Liver (tissue), 3 donors: ENCODE results near the gene MYO18B.

Experiments used
- FOXA1 ChIP-seq: IDR thresholded peaks from 2 replicates; pipeline ENCODE4 v1.6.1; 2016; ENCODE audit warnings: antibody characterized with exemption
- RXRA ChIP-seq, 2 donors: IDR thresholded peaks; 2 replicates each; pipeline ENCODE4 v1.6.1; 2017 to 2018; ENCODE audit warnings: antibody characterized with exemption in 2 of 2, mild to moderate bottlenecking in 1 of 2
- SP1 ChIP-seq: IDR thresholded peaks from 2 replicates; pipeline ENCODE4 v1.6.1; 2018; ENCODE audit warnings: antibody characterized with exemption, mild to moderate bottlenecking
- TAF1 ChIP-seq: conservative IDR thresholded peaks from 2 replicates; pipeline ENCODE4 v1.6.1; 2016; ENCODE audit warnings: antibody characterized with exemption, mild to moderate bottlenecking
- YY1 ChIP-seq: IDR thresholded peaks from 2 replicates; pipeline ENCODE4 v1.6.1; 2016; ENCODE audit warnings: antibody characterized with exemption, mild to moderate bottlenecking
- TF ChIP-seq, protein P1 (sequence below): fragments of 150-350 bp; IDR thresholded peaks from 2 replicates; pipeline ENCODE4 v1.5.1; 2017; ENCODE audit warnings: improper control_type of control experiment, low read depth, low read length; ENCODE audit not compliant: missing input control
- TF ChIP-seq, protein P2 (sequence below): IDR thresholded peaks from 2 replicates; pipeline ENCODE4 v1.6.1; 2016; ENCODE audit warnings: antibody characterized with exemption
- TF ChIP-seq, protein P3 (sequence below): IDR thresholded peaks from 2 replicates; pipeline ENCODE4 v1.6.1; 2016; ENCODE audit warnings: antibody characterized with exemption, mild to moderate bottlenecking
- donor health status: healthy.
- donor health status: healthy.

GRCh38 chr22:26008587-26008986, 266.6 kb downstream of the MYO18B start:
- TF ChIP-seq FOXA1 (no peak), RXRA (IDR thresholded peaks at IDR 0.05) (no peak), SP1 (no peak), YY1 (no peak), TAF1 (no peak)
- TF ChIP-seq, protein P1, sequence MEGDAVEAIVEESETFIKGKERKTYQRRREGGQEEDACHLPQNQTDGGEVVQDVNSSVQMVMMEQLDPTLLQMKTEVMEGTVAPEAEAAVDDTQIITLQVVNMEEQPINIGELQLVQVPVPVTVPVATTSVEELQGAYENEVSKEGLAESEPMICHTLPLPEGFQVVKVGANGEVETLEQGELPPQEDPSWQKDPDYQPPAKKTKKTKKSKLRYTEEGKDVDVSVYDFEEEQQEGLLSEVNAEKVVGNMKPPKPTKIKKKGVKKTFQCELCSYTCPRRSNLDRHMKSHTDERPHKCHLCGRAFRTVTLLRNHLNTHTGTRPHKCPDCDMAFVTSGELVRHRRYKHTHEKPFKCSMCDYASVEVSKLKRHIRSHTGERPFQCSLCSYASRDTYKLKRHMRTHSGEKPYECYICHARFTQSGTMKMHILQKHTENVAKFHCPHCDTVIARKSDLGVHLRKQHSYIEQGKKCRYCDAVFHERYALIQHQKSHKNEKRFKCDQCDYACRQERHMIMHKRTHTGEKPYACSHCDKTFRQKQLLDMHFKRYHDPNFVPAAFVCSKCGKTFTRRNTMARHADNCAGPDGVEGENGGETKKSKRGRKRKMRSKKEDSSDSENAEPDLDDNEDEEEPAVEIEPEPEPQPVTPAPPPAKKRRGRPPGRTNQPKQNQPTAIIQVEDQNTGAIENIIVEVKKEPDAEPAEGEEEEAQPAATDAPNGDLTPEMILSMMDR = no peak
- TF ChIP-seq, protein P2, sequence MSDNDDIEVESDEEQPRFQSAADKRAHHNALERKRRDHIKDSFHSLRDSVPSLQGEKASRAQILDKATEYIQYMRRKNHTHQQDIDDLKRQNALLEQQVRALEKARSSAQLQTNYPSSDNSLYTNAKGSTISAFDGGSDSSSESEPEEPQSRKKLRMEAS = no peak
- TF ChIP-seq, protein P3, sequence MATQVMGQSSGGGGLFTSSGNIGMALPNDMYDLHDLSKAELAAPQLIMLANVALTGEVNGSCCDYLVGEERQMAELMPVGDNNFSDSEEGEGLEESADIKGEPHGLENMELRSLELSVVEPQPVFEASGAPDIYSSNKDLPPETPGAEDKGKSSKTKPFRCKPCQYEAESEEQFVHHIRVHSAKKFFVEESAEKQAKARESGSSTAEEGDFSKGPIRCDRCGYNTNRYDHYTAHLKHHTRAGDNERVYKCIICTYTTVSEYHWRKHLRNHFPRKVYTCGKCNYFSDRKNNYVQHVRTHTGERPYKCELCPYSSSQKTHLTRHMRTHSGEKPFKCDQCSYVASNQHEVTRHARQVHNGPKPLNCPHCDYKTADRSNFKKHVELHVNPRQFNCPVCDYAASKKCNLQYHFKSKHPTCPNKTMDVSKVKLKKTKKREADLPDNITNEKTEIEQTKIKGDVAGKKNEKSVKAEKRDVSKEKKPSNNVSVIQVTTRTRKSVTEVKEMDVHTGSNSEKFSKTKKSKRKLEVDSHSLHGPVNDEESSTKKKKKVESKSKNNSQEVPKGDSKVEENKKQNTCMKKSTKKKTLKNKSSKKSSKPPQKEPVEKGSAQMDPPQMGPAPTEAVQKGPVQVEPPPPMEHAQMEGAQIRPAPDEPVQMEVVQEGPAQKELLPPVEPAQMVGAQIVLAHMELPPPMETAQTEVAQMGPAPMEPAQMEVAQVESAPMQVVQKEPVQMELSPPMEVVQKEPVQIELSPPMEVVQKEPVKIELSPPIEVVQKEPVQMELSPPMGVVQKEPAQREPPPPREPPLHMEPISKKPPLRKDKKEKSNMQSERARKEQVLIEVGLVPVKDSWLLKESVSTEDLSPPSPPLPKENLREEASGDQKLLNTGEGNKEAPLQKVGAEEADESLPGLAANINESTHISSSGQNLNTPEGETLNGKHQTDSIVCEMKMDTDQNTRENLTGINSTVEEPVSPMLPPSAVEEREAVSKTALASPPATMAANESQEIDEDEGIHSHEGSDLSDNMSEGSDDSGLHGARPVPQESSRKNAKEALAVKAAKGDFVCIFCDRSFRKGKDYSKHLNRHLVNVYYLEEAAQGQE = no peak
